T-helper 22 cell (primary cell): Measurements from ENCODE around the gene ZFPM1.

Experiments
- DNase-seq: peaks from one replicate; pipeline ENCODE4 v3.0.0-alpha.2; 2020; ENCODE audit warnings: low read depth

The ZFPM1 gene

GRCh38 chr16:88527937-88528743 is 75.1 kb downstream of the ZFPM1 start:
- DNase-seq = no peak

- DNase-seq = no peak
These were observed 75.8 kb downstream of the ZFPM1 start for GRCh38 chr16:88528902-88529318.

GRCh38 chr16:88529596-88529995 is 76.5 kb downstream of the ZFPM1 start:
- no peak for DNase-seq

GRCh38 chr16:88530051-88530857 is 77.2 kb downstream of the ZFPM1 start:
- DNase-seq = no peak

- no peak for DNase-seq
These were observed 77.8 kb downstream of the ZFPM1 start for GRCh38 chr16:88530858-88531203.

- DNase-seq = no peak
These were observed 78.3 kb downstream of the ZFPM1 start for GRCh38 chr16:88531346-88531745.

GRCh38 chr16:88531931-88532433 is 78.9 kb downstream of the ZFPM1 start:
- DNase-seq = no peak

- no peak for DNase-seq
These were observed 79.6 kb downstream of the ZFPM1 start for GRCh38 chr16:88532434-88533241.

GRCh38 chr16:88533381-88533917 is 80.4 kb downstream of the ZFPM1 start:
- DNase-seq = no peak

- DNase-seq = peak; percentile 61
These were observed 81.0 kb downstream of the ZFPM1 start for GRCh38 chr16:88533932-88534637.

GRCh38 chr16:88534638-88535190 is 81.6 kb downstream of the ZFPM1 start:
- no peak for DNase-seq

- DNase-seq = no peak
These were observed 82.2 kb downstream of the ZFPM1 start for GRCh38 chr16:88535191-88535856.

GRCh38 chr16:88535857-88536222 is 82.8 kb downstream of the ZFPM1 start:
- DNase-seq = no peak

GRCh38 chr16:88536510-88536909 is 83.4 kb downstream of the ZFPM1 start:
- no peak for DNase-seq

GRCh38 chr16:88536971-88537751 is 84.1 kb downstream of the ZFPM1 start:
- DNase-seq = no peak

GRCh38 chr16:88537859-88538258 is 84.8 kb downstream of the ZFPM1 start:
- DNase-seq = no peak

- no peak for DNase-seq
These were observed 85.4 kb downstream of the ZFPM1 start for GRCh38 chr16:88538366-88539060.

GRCh38 chr16:88539261-88539651 is 86.2 kb downstream of the ZFPM1 start:
- DNase-seq = no peak
